WTC11 (cell line): ENCODE results near the gene FKBP14. TPM values are rescaled to one million over a fixed set of nuclear protein-coding genes. Genes with fewer than 3 reads are reported as not detected.

Source experiments
- ATAC-seq: fragments of 200-7000 bp; cut with Tn5 transposase; 2 replicates; pipeline ENCODE4 v1.10.0; 2021; ENCODE audit warnings: mild to moderate bottlenecking, moderate library complexity
- CTCF ChIA-PET: fragments of 300-600 bp; sonication (Branson Sonifier 250); formaldehyde crosslinking; loops from one replicate; lab custom pipeline; 2021; ENCODE audit warnings: antibody characterized with exemption; lab: Charles Lee
- POLR2A ChIA-PET: fragments of 350-600 bp; sonication (Branson Sonifier 250); formaldehyde crosslinking; loops from one replicate; lab custom pipeline; 2021; ENCODE audit warnings: antibody characterized with exemption; lab: Charles Lee
- DNase-seq: peaks from one replicate; pipeline ENCODE4 v3.0.0; 2021; ENCODE audit warnings: low spot score
- H3K27ac Mint-ChIP-seq: 2 replicates; pipeline ENCODE4 v1.8.0; 2021; ENCODE audit warnings: mixed read lengths
- H3K27me3 Mint-ChIP-seq: 2 replicates; pipeline ENCODE4 v1.8.0; 2021; ENCODE audit warnings: low read depth, mild to moderate bottlenecking, moderate library complexity, mixed read lengths
- H3K36me3 Mint-ChIP-seq: 2 replicates; pipeline ENCODE4 v1.8.0; 2021; ENCODE audit warnings: mixed read lengths
- H3K4me1 Mint-ChIP-seq: 2 replicates; pipeline ENCODE4 v1.8.0; 2022; ENCODE audit warnings: mixed read lengths
- H3K4me3 Mint-ChIP-seq: 2 replicates; pipeline ENCODE4 v1.8.0; 2021; ENCODE audit warnings: mild to moderate bottlenecking, moderate library complexity, mixed read lengths
- H3K9me3 Mint-ChIP-seq: 2 replicates; pipeline ENCODE4 v1.8.0; 2021; ENCODE audit warnings: mixed read lengths
- ATF1 ChIP-seq: sonication (generic); formaldehyde crosslinking; IDR thresholded peaks from 2 replicates; pipeline ENCODE4 v1.8.1; 2023; ENCODE audit warnings: mild to moderate bottlenecking, moderate library complexity, missing genetic modification reagents
- CDX4 ChIP-seq: fragments of 250-450 bp; sonication (Bioruptor Pico); IDR thresholded peaks from 2 replicates; pipeline ENCODE4 v1.9.0; 2021; ENCODE audit warnings: moderate library complexity, mild to moderate bottlenecking, inconsistent platforms, borderline replicate concordance
- CREM ChIP-seq: sonication (generic); formaldehyde crosslinking; IDR thresholded peaks from 2 replicates; pipeline ENCODE4 v1.8.1; 2022; ENCODE audit warnings: mild to moderate bottlenecking, missing genetic modification reagents, moderate library complexity
- E2F1 ChIP-seq: sonication (generic); formaldehyde crosslinking; IDR thresholded peaks from 2 replicates; pipeline ENCODE4 v1.8.0; 2022; ENCODE audit warnings: mild to moderate bottlenecking, missing genetic modification reagents
- ELF4 ChIP-seq: sonication (generic); formaldehyde crosslinking; IDR thresholded peaks from 2 replicates; pipeline ENCODE4 v1.8.1; 2022; ENCODE audit warnings: low read depth, mild to moderate bottlenecking, moderate library complexity, missing genetic modification reagents
- FOXP1 ChIP-seq: sonication (generic); formaldehyde crosslinking; IDR thresholded peaks from 2 replicates; pipeline ENCODE4 v1.8.0; 2022; ENCODE audit warnings: missing genetic modification reagents, mild to moderate bottlenecking, moderate library complexity, borderline replicate concordance
- FOXP4 ChIP-seq: sonication (generic); formaldehyde crosslinking; IDR thresholded peaks from 2 replicates; pipeline ENCODE4 v1.8.0; 2022; ENCODE audit warnings: mild to moderate bottlenecking, missing genetic modification reagents
- GRHL2 ChIP-seq: fragments of 250-450 bp; sonication (Bioruptor Pico); IDR thresholded peaks from 2 replicates; pipeline ENCODE4 v1.8.0; 2022; ENCODE audit warnings: mild to moderate bottlenecking, moderate library complexity; ENCODE audit not compliant: insufficient replicate concordance, severe bottlenecking
- IRF1 ChIP-seq: sonication (generic); formaldehyde crosslinking; IDR thresholded peaks from 2 replicates; pipeline ENCODE4 v1.8.0; 2023; ENCODE audit warnings: missing genetic modification reagents
- JUN ChIP-seq: sonication (generic); formaldehyde crosslinking; IDR thresholded peaks from 2 replicates; pipeline ENCODE4 v1.8.0; 2023; ENCODE audit warnings: mild to moderate bottlenecking, missing genetic modification reagents
- KAT7 ChIP-seq: sonication (generic); formaldehyde crosslinking; IDR thresholded peaks from 2 replicates; pipeline ENCODE4 v1.8.1; 2023; ENCODE audit warnings: missing genetic modification reagents, mild to moderate bottlenecking, borderline replicate concordance
- MLX ChIP-seq: sonication (generic); formaldehyde crosslinking; IDR thresholded peaks from 2 replicates; pipeline ENCODE4 v1.8.1; 2023; ENCODE audit warnings: mild to moderate bottlenecking, missing genetic modification reagents, moderate library complexity
- MXD4 ChIP-seq: fragments of 250-450 bp; sonication (Bioruptor Pico); IDR thresholded peaks from 2 replicates; pipeline ENCODE4 v1.8.0; 2021; ENCODE audit warnings: mild to moderate bottlenecking, moderate library complexity, borderline replicate concordance
- NFATC4 ChIP-seq: fragments of 250-450 bp; sonication (Bioruptor Pico); IDR thresholded peaks from 2 replicates; pipeline ENCODE4 v1.9.0; 2021; ENCODE audit warnings: mild to moderate bottlenecking
- NFE2L1 ChIP-seq: sonication (generic); formaldehyde crosslinking; IDR thresholded peaks from 2 replicates; pipeline ENCODE4 v1.8.1; 2023; ENCODE audit warnings: missing genetic modification reagents
- PREB ChIP-seq: sonication (generic); formaldehyde crosslinking; IDR thresholded peaks from 2 replicates; pipeline ENCODE4 v1.8.1; 2022; ENCODE audit warnings: mild to moderate bottlenecking, missing genetic modification reagents, moderate library complexity, borderline replicate concordance
- TEAD4 ChIP-seq: sonication (generic); formaldehyde crosslinking; IDR thresholded peaks from 2 replicates; pipeline ENCODE4 v1.8.0; 2022; ENCODE audit warnings: mild to moderate bottlenecking, missing genetic modification reagents
- TP53 ChIP-seq: sonication (generic); formaldehyde crosslinking; IDR thresholded peaks from 2 replicates; pipeline ENCODE4 v1.8.1; 2023; ENCODE audit warnings: mild to moderate bottlenecking, missing genetic modification reagents
- ZNF121 ChIP-seq: sonication (generic); formaldehyde crosslinking; IDR thresholded peaks from 2 replicates; pipeline ENCODE4 v1.8.0; 2023; ENCODE audit warnings: missing genetic modification reagents
- ZNF219 ChIP-seq: sonication (generic); formaldehyde crosslinking; IDR thresholded peaks from 2 replicates; pipeline ENCODE4 v1.8.0; 2023; ENCODE audit warnings: missing genetic modification reagents, mild to moderate bottlenecking, borderline replicate concordance
- ZNF232 ChIP-seq: sonication (generic); formaldehyde crosslinking; IDR thresholded peaks from 2 replicates; pipeline ENCODE4 v1.8.0; 2022; ENCODE audit warnings: mild to moderate bottlenecking, missing genetic modification reagents
- ZNF263 ChIP-seq: sonication (generic); formaldehyde crosslinking; IDR thresholded peaks from 2 replicates; pipeline ENCODE4 v1.8.1; 2022; ENCODE audit warnings: low read depth, mild to moderate bottlenecking, moderate library complexity, missing genetic modification reagents
- ZNF416 ChIP-seq: fragments of 250-450 bp; sonication (Bioruptor Pico); IDR thresholded peaks from 2 replicates; pipeline ENCODE4 v1.9.0; 2021; ENCODE audit warnings: mild to moderate bottlenecking, inconsistent platforms
- total RNA-seq: library from RNA; stranded (reverse); gene quantifications from 3 replicates; pipeline ENCODE4 v1.2.3, GENCODE V29; 2021

FKBP14 gene
- total RNA-seq, 1 experiment from 2014 or later, result 23.0 TPM

GRCh38 chr7:30070052-30070451 lies 43.5 kb upstream of the FKBP14 start:
- H3K27me3 Mint-ChIP-seq, result no peaks in the 10 kb centered on the region
- no peaks in the 10 kb centered on the region for H3K4me1 Mint-ChIP-seq
- POLR2A ChIA-PET, result no interaction called here
- ATAC-seq, result no peak
- TF ChIP-seq NFATC4 (CRISPR knock-in tag), result no peak
- TF ChIP-seq ELF4 (CRISPR knock-in tag), result no peak
- no peak for TF ChIP-seq KAT7 (CRISPR knock-in tag)
- TF ChIP-seq MXD4 (CRISPR knock-in tag), result no peak
- no peak for TF ChIP-seq TP53 (CRISPR knock-in tag)
- TF ChIP-seq, all 79 proteins: peak for 0
- no peak for DNase-seq
- CTCF ChIA-PET, result interaction anchor here (0.7 to 2.2 kb wide), 4 partner anchors 8 to 149 kb away, joined by 3 to 13 read pairs (median 4); no protein-coding TSS in a partner anchor
- H3K9me3 Mint-ChIP-seq, result no peaks in the 10 kb centered on the region
- no peak overlapping the region for H3K4me3 Mint-ChIP-seq
- peaks cover 10% of the 10 kb centered on the region for H3K36me3 Mint-ChIP-seq
- no peak overlapping the region for H3K27ac Mint-ChIP-seq

GRCh38 chr7:30069096-30069867 lies 42.8 kb upstream of the FKBP14 start:
- ChIA-PET POLR2A (no interaction called here), CTCF (interaction anchor here (0.7 to 2.2 kb wide), 2 partner anchors 7 to 91 kb away, joined by 3 to 13 read pairs; no protein-coding TSS in a partner anchor)
- H3K9me3 Mint-ChIP-seq, result no peaks in the 10 kb centered on the region
- ATAC-seq, result no peak
- no peaks in the 10 kb centered on the region for H3K27me3 Mint-ChIP-seq
- peaks cover 12% of the 10 kb centered on the region for H3K36me3 Mint-ChIP-seq
- H3K27ac Mint-ChIP-seq, result 0 out of 2 replicates have a peak overlapping the region, but pooled peaks have one; percentile 5
- no peak overlapping the region for H3K4me3 Mint-ChIP-seq
- no peak for TF ChIP-seq NFE2L1 (CRISPR knock-in tag)
- no peak for TF ChIP-seq ZNF416 (CRISPR knock-in tag)
- no peak for TF ChIP-seq ATF1
- no peak for TF ChIP-seq FOXP1 (CRISPR knock-in tag)
- TF ChIP-seq FOXP4, result no peak
- TF ChIP-seq TEAD4 (CRISPR knock-in tag), result no peak
- no peak for TF ChIP-seq CREM (CRISPR knock-in tag)
- TF ChIP-seq E2F1 (CRISPR knock-in tag), result no peak
- no peak for TF ChIP-seq CDX4 (CRISPR knock-in tag)
- no peak for TF ChIP-seq MLX
- no peak for DNase-seq
- no peaks in the 10 kb centered on the region for H3K4me1 Mint-ChIP-seq

GRCh38 chr7:30068117-30068516 lies 41.6 kb upstream of the FKBP14 start:
- H3K4me1 Mint-ChIP-seq, result no peaks in the 10 kb centered on the region
- no peak overlapping the region for H3K27ac Mint-ChIP-seq
- ATAC-seq (no peak), DNase-seq (no peak)
- H3K27me3 Mint-ChIP-seq, result no peaks in the 10 kb centered on the region
- no peak overlapping the region for H3K4me3 Mint-ChIP-seq
- peaks cover 23% of the 10 kb centered on the region for H3K36me3 Mint-ChIP-seq
- CTCF ChIA-PET, result no interaction called here
- no peaks in the 10 kb centered on the region for H3K9me3 Mint-ChIP-seq
- POLR2A ChIA-PET, result no interaction called here
- no peak for TF ChIP-seq ZNF232
- TF ChIP-seq ZNF121 (CRISPR knock-in tag), result no peak
- no peak for TF ChIP-seq ZNF263 (CRISPR knock-in tag)
- TF ChIP-seq PREB (CRISPR knock-in tag), result no peak
- no peak for TF ChIP-seq GRHL2
- no peak for TF ChIP-seq IRF1
- TF ChIP-seq JUN, result no peak
- TF ChIP-seq NFATC4 (CRISPR knock-in tag), result no peak
- TF ChIP-seq CREM (CRISPR knock-in tag), result no peak
- no peak for TF ChIP-seq ZNF219 (CRISPR knock-in tag)
